ENCODE data around the gene SVOP. TPM values are rescaled to one million over a fixed set of nuclear protein-coding genes. Genes with fewer than 3 reads are reported as not detected.

Gene SVOP
- total RNA-seq, 1 donor from 2014 or later: not detected

DNA sequence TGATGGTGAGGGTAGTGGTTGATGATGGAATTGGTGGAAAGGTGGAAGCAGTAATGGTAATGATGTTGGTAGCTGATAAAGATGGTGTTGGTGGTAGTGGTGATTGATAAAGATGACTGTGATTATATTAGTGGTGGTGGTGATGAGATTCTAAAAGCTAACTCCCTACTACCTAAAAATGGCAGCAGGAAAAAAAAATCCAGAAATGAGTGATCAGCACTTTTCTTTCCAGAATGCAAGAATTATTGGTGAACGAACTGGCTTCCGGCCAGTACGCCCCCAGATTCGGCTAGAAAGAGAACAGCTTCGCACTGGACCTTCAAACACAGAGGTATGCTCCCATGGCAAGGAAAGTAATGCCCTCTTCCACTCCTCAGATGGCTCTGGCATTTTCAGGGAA is 121.7 kb downstream of the SVOP start:
- H3K4me1 ChIP-seq: no peaks in the 10 kb centered on the region
- ATAC-seq (no peak), DNase-seq (no peak)
- no peak overlapping the region for H3K4me3 ChIP-seq
- no peaks in the 10 kb centered on the region for H3K36me3 ChIP-seq
- no peak overlapping the region for H3K27ac ChIP-seq
- intact Hi-C loops (cut with DNase I): no loop called here
- H3K27me3 ChIP-seq (ENCODE audit: low read depth): peaks cover 3% of the 10 kb centered on the region
- no peaks in the 10 kb centered on the region for H3K9me3 ChIP-seq
- TF ChIP-seq, protein P1, sequence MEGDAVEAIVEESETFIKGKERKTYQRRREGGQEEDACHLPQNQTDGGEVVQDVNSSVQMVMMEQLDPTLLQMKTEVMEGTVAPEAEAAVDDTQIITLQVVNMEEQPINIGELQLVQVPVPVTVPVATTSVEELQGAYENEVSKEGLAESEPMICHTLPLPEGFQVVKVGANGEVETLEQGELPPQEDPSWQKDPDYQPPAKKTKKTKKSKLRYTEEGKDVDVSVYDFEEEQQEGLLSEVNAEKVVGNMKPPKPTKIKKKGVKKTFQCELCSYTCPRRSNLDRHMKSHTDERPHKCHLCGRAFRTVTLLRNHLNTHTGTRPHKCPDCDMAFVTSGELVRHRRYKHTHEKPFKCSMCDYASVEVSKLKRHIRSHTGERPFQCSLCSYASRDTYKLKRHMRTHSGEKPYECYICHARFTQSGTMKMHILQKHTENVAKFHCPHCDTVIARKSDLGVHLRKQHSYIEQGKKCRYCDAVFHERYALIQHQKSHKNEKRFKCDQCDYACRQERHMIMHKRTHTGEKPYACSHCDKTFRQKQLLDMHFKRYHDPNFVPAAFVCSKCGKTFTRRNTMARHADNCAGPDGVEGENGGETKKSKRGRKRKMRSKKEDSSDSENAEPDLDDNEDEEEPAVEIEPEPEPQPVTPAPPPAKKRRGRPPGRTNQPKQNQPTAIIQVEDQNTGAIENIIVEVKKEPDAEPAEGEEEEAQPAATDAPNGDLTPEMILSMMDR (IDR thresholded peaks at IDR 0.05): no peak

DNA sequence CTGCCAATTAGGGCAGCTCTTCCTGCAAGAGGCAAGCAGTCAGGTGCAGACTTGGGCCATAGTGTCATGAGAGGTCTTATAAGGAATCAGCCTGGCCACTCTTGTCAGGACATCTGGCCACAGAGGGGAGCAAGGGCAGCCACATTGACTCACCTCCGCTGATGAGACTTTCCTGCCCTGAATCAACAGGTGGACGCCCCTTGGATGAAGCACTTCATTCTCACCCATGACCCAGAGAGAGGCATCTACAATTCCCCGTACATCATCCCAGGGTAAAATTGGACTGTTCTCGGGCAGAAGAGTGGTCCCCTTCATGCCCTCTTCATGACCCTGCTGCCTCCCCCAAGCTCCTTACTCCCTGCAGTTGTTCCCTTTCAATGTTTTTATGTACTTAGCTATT is 124.1 kb downstream of the SVOP start:
- Histone ChIP-seq H3K4me1 (no peaks in the 10 kb centered on the region), H3K4me3 (no peak overlapping the region), H3K36me3 (no peaks in the 10 kb centered on the region), H3K27ac (no peak overlapping the region), H3K27me3 (ENCODE audit: low read depth) (no peaks in the 10 kb centered on the region), H3K9me3 (no peaks in the 10 kb centered on the region)
- no peak for ATAC-seq
- TF ChIP-seq, protein P1 (IDR thresholded peaks at IDR 0.05): no peak
- intact Hi-C loops (cut with DNase I): no loop called here
- DNase-seq: no peak

DNA sequence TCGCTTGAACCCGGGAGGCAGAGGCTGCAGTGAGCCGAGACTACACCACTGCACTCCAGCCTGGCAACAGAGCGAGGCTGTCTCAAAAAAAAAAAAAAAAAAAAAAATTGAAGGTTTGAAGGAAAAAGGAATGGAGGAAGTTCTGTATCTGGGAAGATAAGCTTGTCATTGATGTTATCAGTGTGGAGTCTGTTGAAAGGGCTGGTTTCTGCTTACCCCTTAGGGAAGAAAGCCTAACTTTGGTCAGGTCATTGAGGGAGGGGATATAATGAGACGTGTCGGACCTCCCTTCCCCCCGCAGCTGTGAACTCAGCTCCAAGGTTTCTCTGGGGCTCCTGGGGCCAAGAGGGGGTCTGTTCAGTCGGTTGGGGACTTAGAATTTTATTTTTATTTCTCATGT is 124.5 kb downstream of the SVOP start:
- ATAC-seq (no peak), DNase-seq (no peak)
- no peak overlapping the region for H3K27ac ChIP-seq
- TF ChIP-seq, protein P1 (IDR thresholded peaks at IDR 0.05): no peak
- intact Hi-C loops (cut with DNase I): no loop called here
- no peak overlapping the region for H3K4me3 ChIP-seq
- H3K4me1 ChIP-seq: no peaks in the 10 kb centered on the region
- no peaks in the 10 kb centered on the region for H3K36me3 ChIP-seq
- no peaks in the 10 kb centered on the region for H3K9me3 ChIP-seq
- no peaks in the 10 kb centered on the region for H3K27me3 ChIP-seq (ENCODE audit: low read depth)

DNA sequence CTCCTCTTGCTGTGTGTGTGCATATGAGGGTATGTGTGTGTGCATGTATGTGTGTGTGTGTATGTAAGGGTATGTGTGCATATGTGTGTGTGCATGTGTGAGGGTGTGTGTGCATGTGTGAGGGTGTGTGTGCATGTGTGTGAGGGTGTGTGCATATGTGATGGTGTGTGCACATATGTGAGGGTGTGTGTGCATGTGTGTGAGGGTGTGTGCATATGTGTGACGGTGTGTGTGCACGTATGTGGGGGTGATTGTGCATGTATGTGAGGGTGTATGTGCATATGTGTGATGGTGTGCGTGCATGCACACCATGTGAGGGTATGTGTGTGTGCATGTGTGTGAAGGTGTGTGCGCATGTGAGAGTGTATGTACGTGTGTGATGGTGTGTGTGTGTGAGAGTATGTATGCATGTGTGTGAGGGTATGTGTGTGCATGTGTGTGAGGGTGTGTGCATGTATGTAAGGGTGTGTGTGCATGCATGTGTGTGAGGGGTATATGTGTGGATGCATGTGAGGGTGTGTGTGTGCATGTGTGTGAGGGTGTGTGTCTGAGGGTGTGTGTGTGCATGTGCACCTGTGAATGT is 125.6 kb downstream of the SVOP start:
- peaks cover 4% of the 10 kb centered on the region for H3K9me3 ChIP-seq
- no peaks in the 10 kb centered on the region for H3K36me3 ChIP-seq
- no peaks in the 10 kb centered on the region for H3K27me3 ChIP-seq (ENCODE audit: low read depth)
- H3K4me1 ChIP-seq: no peaks in the 10 kb centered on the region
- H3K27ac ChIP-seq: no peak overlapping the region
- H3K4me3 ChIP-seq: no peak overlapping the region
- intact Hi-C loops (cut with DNase I): no loop called here
- no peak for DNase-seq
- ATAC-seq: peak in 1 of 2 donors; percentile 30
- TF ChIP-seq, protein P1 (IDR thresholded peaks at IDR 0.05): no peak

DNA sequence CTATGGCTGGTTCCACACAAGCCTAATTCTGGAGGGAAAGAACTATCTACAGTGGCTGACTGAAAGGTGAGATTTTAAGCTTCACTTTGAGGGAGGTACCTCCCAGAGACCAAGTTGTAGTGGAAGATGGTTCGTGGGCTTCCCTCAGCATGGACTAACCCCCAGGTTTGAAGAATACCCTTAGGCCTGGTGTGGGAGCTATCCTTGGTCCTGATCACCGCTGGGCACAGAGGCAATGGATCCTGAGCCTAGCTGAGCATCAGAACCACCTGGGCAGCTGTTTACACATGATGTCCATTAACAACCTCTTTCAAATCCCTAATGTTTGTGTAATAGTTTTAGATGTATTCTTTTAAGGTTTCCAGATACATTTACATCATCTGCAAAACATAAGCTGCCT is 130.7 kb downstream of the SVOP start:
- Histone ChIP-seq H3K36me3 (no peaks in the 10 kb centered on the region), H3K27ac (no peak overlapping the region), H3K27me3 (ENCODE audit: low read depth) (no peaks in the 10 kb centered on the region), H3K4me1 (no peaks in the 10 kb centered on the region), H3K9me3 (peaks cover 8% of the 10 kb centered on the region), H3K4me3 (no peak overlapping the region)
- intact Hi-C loops (cut with DNase I): no loop called here
- ATAC-seq: no peak
- TF ChIP-seq, protein P1 (IDR thresholded peaks at IDR 0.05): no peak
- DNase-seq: no peak
